ACC112 (cell line): Measurements from ENCODE around the gene MAX.
"Not testable (repeated sequence)": the region's sequence is repeated elsewhere in the genome, so short reads cannot be mapped to it uniquely, and the experiment has no call there.

Source experiments
- H2AFZ ChIP-seq: fragments of 200-600 bp; sonication (generic); one replicate; pipeline ENCODE4 v1.6.0; 2017; ENCODE audit warnings: antibody characterized with exemption, low read length; ENCODE audit not compliant: unreplicated experiment
- H3K27ac ChIP-seq: fragments of 200-600 bp; sonication (generic); 2 replicates; pipeline ENCODE4 v1.5.1; 2014; ENCODE audit warnings: low read depth, mild to moderate bottlenecking, antibody characterized with exemption, low read length, moderate library complexity
- H3K27me3 ChIP-seq: fragments of 200-600 bp; sonication (generic); 2 replicates; pipeline ENCODE4 v1.6.1; 2014; ENCODE audit warnings: mild to moderate bottlenecking, antibody characterized with exemption, low read length, moderate library complexity, mixed read lengths; ENCODE audit not compliant: insufficient read depth
- H3K36me3 ChIP-seq: fragments of 200-600 bp; sonication (generic); 2 replicates; pipeline ENCODE4 v1.6.1; 2016; ENCODE audit warnings: mild to moderate bottlenecking, antibody characterized with exemption, low read length, moderate library complexity, mixed read lengths; ENCODE audit not compliant: insufficient read depth
- H3K4me1 ChIP-seq: fragments of 200-600 bp; sonication (generic); one replicate; pipeline ENCODE4 v1.6.1; 2016; ENCODE audit warnings: low read length, mixed read lengths; ENCODE audit not compliant: insufficient read depth, unreplicated experiment, control insufficient read depth
- H3K4me3 ChIP-seq: fragments of 200-600 bp; sonication (generic); 2 replicates; pipeline ENCODE4 v1.5.1; 2014; ENCODE audit warnings: mild to moderate bottlenecking, low read depth, low read length
- H3K79me2 ChIP-seq: fragments of 200-600 bp; sonication (generic); one replicate; pipeline ENCODE4 v1.6.0; 2016; ENCODE audit warnings: low read length; ENCODE audit not compliant: control insufficient read depth, unreplicated experiment, insufficient read depth

Gene MAX

DNA sequence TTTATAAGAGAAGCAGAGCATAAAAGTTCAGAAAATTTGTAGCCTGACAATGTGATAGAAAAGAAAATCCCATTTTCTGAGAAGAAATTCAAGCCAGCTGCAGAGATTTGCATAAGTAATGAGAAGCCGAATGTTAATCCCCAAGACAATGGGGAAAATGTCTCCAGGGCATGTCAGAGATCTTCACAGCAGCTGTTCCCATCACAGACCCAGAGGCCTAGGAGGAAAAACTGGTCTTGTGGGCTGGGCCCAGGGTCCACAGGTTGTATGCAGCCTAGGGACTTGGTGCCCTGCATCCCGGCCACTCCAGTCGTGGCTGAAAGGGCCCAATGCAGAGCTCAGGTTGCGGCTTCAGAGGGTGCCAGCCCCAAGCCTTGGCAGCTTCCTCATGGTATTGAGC is 15.6 kb downstream of the MAX start:
- Histone ChIP-seq H3K4me1 (peaks cover 15% of the 10 kb centered on the region), H3K36me3 (peaks cover 82% of the 10 kb centered on the region), H3K79me2 (peaks cover 45% of the 10 kb centered on the region)
- not testable (repeated sequence) for H3K4me3 ChIP-seq, H2AFZ ChIP-seq, H3K27ac ChIP-seq, H3K27me3 ChIP-seq

- peaks cover 45% of the 10 kb centered on the region for H3K79me2 ChIP-seq
- H3K27ac ChIP-seq, result no peak overlapping the region
- no peak overlapping the region for H3K4me3 ChIP-seq
- H3K36me3 ChIP-seq, result peaks cover 82% of the 10 kb centered on the region
- H3K4me1 ChIP-seq, result peaks cover 16% of the 10 kb centered on the region
- H2AFZ ChIP-seq, result no peak overlapping the region
- no peaks in the 10 kb centered on the region for H3K27me3 ChIP-seq
These were observed 17.5 kb downstream of the MAX start for GRCh38 chr14:65084554-65085505.

GRCh38 chr14:65082930-65083329 is 19.4 kb downstream of the MAX start:
- no peaks in the 10 kb centered on the region for H3K27me3 ChIP-seq
- H3K4me1 ChIP-seq, result peaks cover 16% of the 10 kb centered on the region
- no peak overlapping the region for H3K27ac ChIP-seq
- peaks cover 41% of the 10 kb centered on the region for H3K79me2 ChIP-seq
- H2AFZ ChIP-seq, result no peak overlapping the region
- H3K4me3 ChIP-seq, result no peak overlapping the region
- H3K36me3 ChIP-seq, result peaks cover 76% of the 10 kb centered on the region

DNA sequence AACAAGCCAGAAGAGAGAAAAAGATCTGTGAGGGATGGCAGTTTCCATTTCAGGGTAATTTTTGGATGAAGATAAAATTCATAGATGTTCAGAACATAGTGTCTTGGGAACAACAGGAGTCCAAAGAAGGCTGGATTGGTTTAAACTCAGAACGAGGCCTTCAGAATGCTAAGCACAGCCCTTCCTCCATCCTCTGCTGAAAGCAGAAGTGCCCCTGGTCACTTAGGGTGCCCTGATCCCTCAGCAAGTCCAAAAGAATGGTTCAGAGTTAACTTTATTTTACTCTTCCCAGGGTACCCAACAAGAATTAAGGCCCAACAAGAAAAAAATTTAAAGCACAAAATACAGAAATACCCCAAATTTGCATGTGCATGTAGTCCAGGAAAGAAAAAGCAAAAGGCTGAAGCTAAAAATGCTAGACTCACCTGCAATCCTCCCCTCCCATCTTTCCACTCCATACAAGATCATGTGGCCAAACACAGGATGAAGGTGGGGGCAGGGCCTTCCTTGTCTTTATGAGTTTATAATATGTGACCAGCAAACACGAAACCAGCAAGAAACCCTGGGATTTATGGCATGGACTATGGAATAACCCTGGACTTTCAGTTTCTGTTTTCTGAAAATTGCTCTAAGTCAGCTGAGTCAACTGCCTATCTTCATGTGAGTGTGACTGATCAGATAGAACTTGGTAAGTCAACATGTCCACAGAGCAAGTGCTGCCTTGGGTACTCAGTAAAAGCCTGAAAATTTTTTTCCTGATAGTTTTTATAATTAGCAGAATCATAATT is 21.2 kb downstream of the MAX start:
- peak overlapping the region; percentile 39; the same call in 1 of the 2 replicates for H3K4me3 ChIP-seq
- H3K79me2 ChIP-seq, result peaks cover 41% of the 10 kb centered on the region
- no peak overlapping the region for H2AFZ ChIP-seq
- H3K36me3 ChIP-seq, result peaks cover 70% of the 10 kb centered on the region
- H3K4me1 ChIP-seq, result peaks cover 16% of the 10 kb centered on the region
- H3K27ac ChIP-seq, result no peak overlapping the region
- no peaks in the 10 kb centered on the region for H3K27me3 ChIP-seq

GRCh38 chr14:65079768-65080167 is 22.5 kb downstream of the MAX start:
- Histone ChIP-seq H3K79me2 (peaks cover 36% of the 10 kb centered on the region), H3K27ac (no peak overlapping the region), H3K27me3 (no peaks in the 10 kb centered on the region), H3K4me3 (no peak overlapping the region), H3K36me3 (peaks cover 59% of the 10 kb centered on the region), H3K4me1 (peaks cover 7% of the 10 kb centered on the region), H2AFZ (no peak overlapping the region)

DNA sequence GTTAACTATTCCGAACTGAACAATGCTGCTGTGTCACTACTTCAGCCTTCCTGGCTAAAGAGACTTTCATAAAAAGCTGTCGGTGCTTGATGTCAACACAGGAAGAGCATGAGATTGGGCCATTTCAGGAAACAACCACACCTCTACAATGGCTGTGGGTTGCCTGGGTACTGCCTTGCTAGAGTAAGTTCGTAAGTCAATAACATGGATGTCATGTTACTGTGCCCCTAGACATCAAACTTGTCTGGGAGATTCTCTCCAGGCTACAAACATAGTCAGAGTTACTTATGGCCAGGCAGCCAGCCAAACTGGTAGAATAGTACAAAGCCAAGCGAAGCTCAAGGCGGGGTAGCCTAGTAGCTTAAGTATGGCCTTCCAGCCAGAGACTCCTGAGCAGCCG is 23.1 kb downstream of the MAX start:
- H3K79me2 ChIP-seq, result peaks cover 36% of the 10 kb centered on the region
- H3K4me3 ChIP-seq, result no peak overlapping the region
- peaks cover 6% of the 10 kb centered on the region for H3K4me1 ChIP-seq
- no peak overlapping the region for H3K27ac ChIP-seq
- H3K27me3 ChIP-seq, result no peaks in the 10 kb centered on the region
- peaks cover 57% of the 10 kb centered on the region for H3K36me3 ChIP-seq
- no peak overlapping the region for H2AFZ ChIP-seq

DNA sequence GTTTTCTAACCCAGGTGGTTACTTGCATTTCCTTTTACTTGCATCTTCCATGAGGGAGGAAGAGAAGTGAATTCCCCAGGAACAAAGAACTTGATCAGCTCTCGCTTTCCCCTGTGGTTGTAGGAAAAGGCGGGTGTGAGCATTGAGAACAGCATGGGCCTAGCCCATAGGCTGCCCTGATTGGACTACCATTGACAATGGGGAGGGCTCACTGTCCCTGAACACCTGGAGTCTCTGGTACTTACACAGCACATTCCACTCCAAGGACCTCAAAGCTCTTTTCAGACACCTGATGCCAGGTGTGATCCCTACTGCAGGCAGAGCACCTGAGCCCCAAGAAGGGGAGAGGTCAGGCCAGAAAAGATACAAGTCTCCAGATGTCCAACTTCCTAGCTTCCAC is 25.0 kb downstream of the MAX start:
- Histone ChIP-seq H3K27ac (no peak overlapping the region), H2AFZ (no peak overlapping the region), H3K36me3 (peaks cover 54% of the 10 kb centered on the region), H3K4me3 (no peak overlapping the region), H3K79me2 (peaks cover 26% of the 10 kb centered on the region), H3K4me1 (peaks cover 6% of the 10 kb centered on the region), H3K27me3 (no peaks in the 10 kb centered on the region)

DNA sequence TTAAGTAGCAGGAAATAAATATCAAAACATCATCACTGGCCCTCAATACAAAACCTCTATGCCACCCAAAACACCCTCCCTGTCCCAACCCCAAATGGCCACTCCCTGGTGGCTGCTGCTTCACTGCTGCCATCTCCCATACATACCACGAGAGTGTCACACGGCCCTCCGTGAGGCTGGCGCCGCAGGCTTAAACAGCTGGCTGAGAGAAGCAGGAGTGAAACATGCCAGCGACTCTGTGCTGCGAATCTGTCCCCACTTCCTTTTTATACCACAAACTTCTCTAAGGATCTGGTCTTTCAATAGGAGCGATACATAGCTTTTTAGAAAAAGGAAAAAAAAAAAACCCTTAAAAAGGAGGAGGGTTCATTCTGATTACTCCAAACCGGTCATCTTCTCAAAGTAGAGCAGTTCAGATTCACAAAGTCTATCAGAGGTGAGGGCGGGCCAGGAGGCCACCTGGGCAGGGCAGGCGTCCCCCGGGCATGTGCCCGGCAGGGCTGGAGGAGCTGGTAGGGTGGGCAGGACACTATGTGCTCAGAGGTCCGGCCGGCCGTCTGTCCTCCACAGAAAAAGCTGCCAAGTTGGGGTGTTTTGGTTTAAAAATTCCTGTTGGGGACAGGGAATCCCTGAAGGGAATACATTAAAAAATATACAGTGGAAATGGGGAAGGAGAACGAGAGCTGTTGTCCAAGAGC is 26.5 kb downstream of the MAX start:
- no peak overlapping the region for H3K4me3 ChIP-seq
- H3K27ac ChIP-seq, result no peak overlapping the region
- H3K36me3 ChIP-seq, result peaks cover 40% of the 10 kb centered on the region

DNA sequence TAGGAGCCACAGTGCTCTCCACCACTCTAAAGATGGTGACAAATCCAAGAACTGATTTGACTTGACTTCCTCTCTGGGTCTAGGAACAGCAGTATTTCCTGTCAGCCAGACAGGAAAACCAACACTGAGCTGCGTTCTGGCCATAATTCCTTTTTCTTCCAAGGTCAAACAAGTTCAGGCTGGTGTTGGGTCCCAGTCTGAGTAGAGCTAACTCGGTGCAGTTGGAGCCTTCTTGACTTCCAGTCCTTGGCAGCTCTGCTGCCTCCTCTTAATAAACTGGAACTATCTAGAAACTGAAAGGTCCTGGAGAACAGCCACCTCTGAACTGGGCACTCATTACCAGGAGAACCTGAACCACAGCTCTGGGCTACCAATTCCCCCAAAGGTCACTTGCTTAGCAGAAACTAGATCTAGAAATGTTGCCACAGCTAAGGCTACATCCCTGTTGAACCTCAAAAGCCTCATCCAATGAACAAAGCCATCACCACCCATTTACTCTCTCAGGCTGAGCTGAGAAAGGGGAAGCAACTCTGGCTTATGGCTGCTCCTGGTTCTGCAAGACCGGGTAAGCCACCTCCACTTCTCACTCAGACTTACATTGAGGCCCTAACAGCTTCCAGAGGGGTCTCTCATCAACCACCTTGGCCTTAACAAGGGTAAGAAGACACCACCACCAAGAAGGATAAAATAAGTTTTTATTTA is 27.7 kb downstream of the MAX start:
- H3K79me2 ChIP-seq, result peaks cover 5% of the 10 kb centered on the region
- H3K36me3 ChIP-seq, result peaks cover 28% of the 10 kb centered on the region
- H3K27ac ChIP-seq, result no peak overlapping the region
- H2AFZ ChIP-seq, result no peak overlapping the region
- no peaks in the 10 kb centered on the region for H3K27me3 ChIP-seq
- no peaks in the 10 kb centered on the region for H3K4me1 ChIP-seq
- H3K4me3 ChIP-seq, result no peak overlapping the region

More for the DNA sequence above, 26.5 kb downstream of the MAX start:
- peaks cover 17% of the 10 kb centered on the region for H3K79me2 ChIP-seq
- no peak overlapping the region for H2AFZ ChIP-seq
- no peaks in the 10 kb centered on the region for H3K4me1 ChIP-seq
- no peaks in the 10 kb centered on the region for H3K27me3 ChIP-seq
